Esophagus squamous epithelium (tissue), 5 donors: ENCODE results near the gene NUP160. TPM values are rescaled to one million over a fixed set of nuclear protein-coding genes. Genes with fewer than 3 reads are reported as not detected.
"Not testable (repeated sequence)": the region's sequence is repeated elsewhere in the genome, so short reads cannot be mapped to it uniquely, and the experiment has no call there.

Experiments
- DNase-seq: peaks from one replicate; lab custom pipeline; 2025; lab: John Stamatoyannopoulos, UW
- H3K27ac ChIP-seq, 4 donors: fragments of 200-600 bp; sonication (generic); one replicate each; pipeline ENCODE4 v1.5.1; 2016 to 2019; ENCODE audit warnings: mild to moderate bottlenecking in 1 of 4
- H3K27me3 ChIP-seq, 4 donors: fragments of 200-600 bp; sonication (generic); 1 replicate in 3 of 4; 2 replicates in 1 of 4; pipeline versions ENCODE4 v1.5.1 to v1.6.0; 2017 to 2021; ENCODE audit warnings: antibody characterized with exemption in 1 of 4
- H3K36me3 ChIP-seq, 3 donors: fragments of 200-600 bp; sonication (generic); one replicate each; pipeline ENCODE4 v1.5.1; 2016 to 2019
- H3K4me1 ChIP-seq, 3 donors: fragments of 200-600 bp; sonication (generic); one replicate each; pipeline ENCODE4 v1.5.1; 2017 to 2019
- H3K4me3 ChIP-seq, 4 donors: fragments of 200-600 bp; sonication (generic); 1 replicate in 3 of 4; 2 replicates in 1 of 4; pipeline ENCODE4 v1.5.1; 2016 to 2019; ENCODE audit warnings: mild to moderate bottlenecking in 2 of 4, moderate library complexity in 1 of 4
- H3K9me3 ChIP-seq, 3 donors: fragments of 200-600 bp; sonication (generic); one replicate each; pipeline ENCODE4 v1.5.1; 2016 to 2019
- CTCF ChIP-seq, 6 experiments: fragments of 450-650 bp in 4 of 6; fragments of 200-600 bp in 2 of 6; sonication (generic) in 2 of 6; IDR thresholded peaks; one replicate each; pipeline ENCODE4 v1.5.1; 2016 to 2019; ENCODE audit warnings: antibody characterized with exemption in 6 of 6, mild to moderate bottlenecking in 4 of 6, moderate library complexity in 4 of 6
- POLR2A ChIP-seq, 4 donors: fragments of 450-650 bp; IDR thresholded peaks; one replicate each; pipeline ENCODE4 v1.6.1; 2017; ENCODE audit warnings: antibody characterized with exemption in 4 of 4, mild to moderate bottlenecking in 4 of 4, moderate library complexity in 3 of 4
- WGBS, 2 donors: methylation state at CpG; one replicate each; pipeline ENCODE4 v1.1.5; 2018; 5-methylcytosine and 5-hydroxymethylcytosine counted together
- intact Hi-C: fragments of 100-400 bp; cut with DNase I; formaldehyde crosslinking; loops from one replicate; pipeline ENCODE4 v1.15.0; 2022
- total RNA-seq, 4 donors: library from RNA; depleted of rRNA; stranded (reverse); fragments of >200 nt; gene quantifications; one replicate each; pipeline ENCODE4 v1.1.0, GENCODE V29; 2016
- donor health status: DM: yes; HTN: yes; CAD: no.

The NUP160 gene
- total RNA-seq, 4 donors from 2014 or later = 11.0 to 30.1 (median 20.7) TPM

GRCh38 chr11:47768101-47768612 is 80.0 kb downstream of the NUP160 start:
- WGBS, 2 donors = 1 to 3% methylated on average over 12 of the region's 12 CpGs
- TF ChIP-seq POLR2A (IDR thresholded peaks at IDR 0.05) = peak in 3 of 4 donors; percentile 72 to 84 (median 82)
- no peak for TF ChIP-seq CTCF (IDR thresholded peaks at IDR 0.05)
- Histone ChIP-seq H3K9me3 (no peaks in the 10 kb centered on the region), H3K27me3 (no peaks in the 10 kb centered on the region), H3K4me1 (peaks cover 0 to 32% (median 13%) of the 10 kb centered on the region in 3 donors), H3K36me3 (peaks cover 0 to 17% (median 5%) of the 10 kb centered on the region in 3 donors), H3K27ac (peak overlapping the region; percentile 98 to 99 (median 98)), H3K4me3 (peak overlapping the region; percentile 36 to 99 (median 66))
- intact Hi-C loops = no loop called here
- DNase-seq = no peak

- Histone ChIP-seq H3K36me3 (peaks cover 0 to 32% (median 14%) of the 10 kb centered on the region in 3 donors), H3K4me1 (peaks cover 0 to 32% (median 13%) of the 10 kb centered on the region in 3 donors), H3K9me3 (no peaks in the 10 kb centered on the region), H3K27me3 (no peaks in the 10 kb centered on the region), H3K27ac (peak overlapping the region; percentile 98 to 99 (median 98)), H3K4me3 (peak overlapping the region; percentile 56 to 99 (median 85))
- intact Hi-C loops = no loop called here
- peak; percentile 26 for DNase-seq
- WGBS, 2 donors = 0% methylated on average over 7 to 8 of the region's 65 CpGs
- TF ChIP-seq CTCF (IDR thresholded peaks at IDR 0.05) (no peak), POLR2A (IDR thresholded peaks at IDR 0.05) (no peak)
These were observed 81.5 kb downstream of the NUP160 start for GRCh38 chr11:47766509-47767227.

GRCh38 chr11:47765086-47765485 is 83.1 kb downstream of the NUP160 start:
- H3K36me3 ChIP-seq = peaks cover 0 to 48% (median 25%) of the 10 kb centered on the region in 3 donors
- intact Hi-C loops = no loop called here
- no peak for DNase-seq
- peak overlapping the region in 3 of 4 donors; percentile 98 to 99 (median 98) for H3K27ac ChIP-seq
- H3K9me3 ChIP-seq = no peaks in the 10 kb centered on the region
- WGBS, 2 donors = 33 to 61% methylated on average over 2 of the region's 2 CpGs
- no peak for TF ChIP-seq POLR2A (IDR thresholded peaks at IDR 0.05)
- no peak for TF ChIP-seq CTCF (IDR thresholded peaks at IDR 0.05)
- peak overlapping the region in 3 of 4 donors; percentile 56 to 99 (median 75) for H3K4me3 ChIP-seq
- H3K27me3 ChIP-seq = no peaks in the 10 kb centered on the region
- H3K4me1 ChIP-seq = peaks cover 0 to 32% (median 13%) of the 10 kb centered on the region in 3 donors

GRCh38 chr11:47759291-47759690 is 88.9 kb downstream of the NUP160 start:
- H3K9me3 ChIP-seq, DNase-seq, H3K4me1 ChIP-seq, H3K27me3 ChIP-seq, H3K27ac ChIP-seq, intact Hi-C loops, H3K4me3 ChIP-seq: not testable (repeated sequence)
- WGBS, 2 donors = 91 to 96% methylated on average over 6 to 11 of the region's 11 CpGs
- peaks cover 20 to 99% (median 58%) of the 10 kb centered on the region in 3 donors for H3K36me3 ChIP-seq

- intact Hi-C loops = no loop called here
- Histone ChIP-seq H3K27me3 (no peaks in the 10 kb centered on the region), H3K4me3 (no peak overlapping the region), H3K36me3 (peaks cover 26 to 99% (median 70%) of the 10 kb centered on the region in 3 donors), H3K9me3 (no peaks in the 10 kb centered on the region), H3K4me1 (no peaks in the 10 kb centered on the region), H3K27ac (no peak overlapping the region)
- TF ChIP-seq CTCF (IDR thresholded peaks at IDR 0.05) (no peak), POLR2A (IDR thresholded peaks at IDR 0.05) (no peak)
- 92% methylated on average over 4 of the region's 4 CpGs for WGBS, 2 donors
- no peak for DNase-seq
These were observed 91.9 kb downstream of the NUP160 start for GRCh38 chr11:47756208-47756607.
